Femur (tissue), 1 donor: ENCODE measurements around the gene ZFPM1.
A peak's percentile ranks its signal among the peaks of the same experiment; 100 is the strongest.

Experiments used
- DNase-seq: peaks from one replicate; pipeline ENCODE4 v3.0.0-alpha.2; 2017

Gene ZFPM1

DNA sequence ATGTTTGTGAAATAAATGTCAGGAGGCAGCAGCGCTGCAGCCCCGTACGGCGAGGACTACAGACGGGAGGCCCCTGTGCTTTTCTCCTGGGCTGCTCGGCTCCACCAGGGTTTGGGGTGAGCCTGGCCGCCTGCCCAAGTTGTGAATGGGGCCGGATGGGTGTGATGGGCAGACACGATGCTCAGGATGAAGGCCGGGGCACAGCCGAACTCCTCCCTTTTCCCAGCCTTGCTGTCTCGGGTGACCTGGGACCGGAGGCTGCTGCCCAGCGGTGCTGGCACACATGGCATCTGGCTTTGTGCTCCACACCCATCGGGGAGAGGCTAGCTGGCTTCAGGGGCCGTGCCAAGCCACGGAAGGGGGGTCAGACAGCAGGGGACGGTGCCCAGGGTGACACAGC is 34.2 kb upstream of the ZFPM1 start:
- no peak for DNase-seq

GRCh38 chr16:88419790-88420189 is 33.3 kb upstream of the ZFPM1 start:
- DNase-seq: no peak

DNA sequence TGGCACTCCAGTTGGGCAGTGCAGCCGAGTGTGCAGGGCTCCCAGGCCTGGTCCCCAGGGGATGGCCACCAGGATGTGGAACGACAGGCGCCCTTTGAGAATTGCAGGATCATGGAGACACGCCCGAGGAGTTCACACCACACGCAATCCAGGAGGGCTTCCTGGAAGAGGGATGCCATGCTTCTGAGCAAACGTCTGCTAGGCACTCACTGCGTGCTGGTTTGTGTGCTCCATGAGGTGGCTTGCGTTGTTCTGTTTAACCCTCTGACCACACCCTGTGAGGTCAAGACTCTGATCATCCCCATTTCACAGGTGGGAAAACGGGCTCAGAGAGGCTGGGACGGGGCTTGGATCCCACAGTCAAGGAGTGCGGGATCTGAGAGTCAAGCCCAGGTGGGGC is 32.6 kb upstream of the ZFPM1 start:
- DNase-seq: no peak

DNA sequence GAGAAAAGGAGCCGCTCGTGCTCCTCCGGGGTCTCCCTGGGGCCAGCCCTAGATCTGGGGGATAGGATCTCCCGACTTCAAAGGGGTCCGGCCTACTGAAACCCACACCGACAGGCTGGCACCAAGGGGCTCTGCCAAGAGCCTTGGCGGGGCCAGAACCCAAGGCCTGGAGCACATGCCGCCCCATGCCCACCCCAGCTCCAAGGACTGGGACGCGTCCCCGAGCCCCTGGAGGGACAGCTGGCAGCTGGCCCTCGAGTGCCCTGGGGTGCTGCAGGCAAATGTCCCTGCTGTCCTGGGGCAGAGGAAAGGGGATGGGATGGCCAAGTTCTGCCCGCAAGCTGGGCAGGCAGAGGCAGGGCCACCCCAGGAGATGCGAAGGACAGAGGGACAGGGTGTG is 31.8 kb upstream of the ZFPM1 start:
- DNase-seq: no peak

DNA sequence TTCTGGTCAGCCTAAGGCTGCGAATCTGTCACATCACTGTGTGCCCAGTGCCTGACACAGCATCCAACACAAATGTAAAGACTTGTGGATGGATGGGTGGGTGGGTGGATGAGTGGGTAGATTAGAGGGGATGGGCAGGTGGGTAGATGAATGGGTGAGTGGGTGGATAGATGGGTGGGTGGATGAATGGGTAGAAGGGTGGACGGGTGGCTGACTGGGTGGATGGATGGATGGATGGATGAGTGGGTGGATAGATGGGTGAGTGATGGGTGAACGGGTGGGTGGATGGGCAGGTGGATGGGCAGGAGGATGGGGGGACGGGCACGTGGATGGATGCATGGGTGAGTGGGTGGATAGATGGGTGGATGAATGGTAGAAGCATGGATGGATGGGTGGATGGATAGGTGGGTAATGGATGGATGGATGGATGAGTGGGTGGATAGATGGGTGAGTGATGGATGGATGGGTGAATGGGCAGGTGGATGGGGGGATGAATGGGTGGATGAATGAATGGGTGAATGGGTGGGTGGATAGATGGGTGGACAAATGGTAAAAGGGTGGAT is 31.1 kb upstream of the ZFPM1 start:
- no peak for DNase-seq

GRCh38 chr16:88422733-88423447 is 30.2 kb upstream of the ZFPM1 start:
- DNase-seq: no peak

DNA sequence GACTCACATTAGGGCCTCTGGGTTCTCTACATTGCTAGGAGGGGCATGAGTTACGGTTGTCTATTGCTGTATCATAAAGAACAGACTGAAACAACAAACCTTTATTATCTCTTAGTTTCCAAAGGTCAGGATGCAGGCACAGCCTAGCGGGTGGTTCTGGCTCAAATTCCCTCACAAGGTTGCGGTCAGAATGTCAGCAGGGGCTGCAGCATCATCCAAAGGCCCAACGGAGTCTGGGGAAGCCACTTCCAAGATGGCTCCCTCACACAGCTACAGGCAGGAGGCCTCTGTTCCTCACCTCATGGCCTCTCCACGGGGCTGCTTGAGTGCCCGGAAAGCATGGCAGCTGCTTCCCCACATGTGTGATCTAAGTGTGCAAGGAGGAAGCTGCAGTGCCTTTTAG is 29.6 kb upstream of the ZFPM1 start:
- no peak for DNase-seq

GRCh38 chr16:88424587-88425235 is 28.4 kb upstream of the ZFPM1 start:
- peak; percentile 68 for DNase-seq

DNA sequence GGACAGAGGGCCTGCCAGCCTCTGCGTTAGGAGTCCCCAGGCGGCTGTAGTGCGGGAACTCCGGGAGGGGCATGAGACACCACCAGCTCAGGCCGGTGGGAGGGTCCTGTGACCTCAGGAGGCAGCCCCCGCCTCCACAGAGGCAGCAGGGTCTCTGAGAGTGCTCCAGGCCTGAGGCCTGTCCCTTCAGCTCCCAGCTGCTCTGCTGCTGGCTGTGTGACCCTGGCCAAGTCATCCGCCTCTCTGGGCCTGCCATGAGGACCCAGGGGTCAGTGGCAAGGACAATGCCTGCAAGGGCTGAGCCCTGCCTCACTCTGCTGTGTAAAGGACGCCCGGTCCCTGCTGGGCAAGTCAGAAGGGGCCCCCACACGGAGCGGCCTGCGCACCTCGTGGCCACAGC is 27.1 kb upstream of the ZFPM1 start:
- DNase-seq: no peak

DNA sequence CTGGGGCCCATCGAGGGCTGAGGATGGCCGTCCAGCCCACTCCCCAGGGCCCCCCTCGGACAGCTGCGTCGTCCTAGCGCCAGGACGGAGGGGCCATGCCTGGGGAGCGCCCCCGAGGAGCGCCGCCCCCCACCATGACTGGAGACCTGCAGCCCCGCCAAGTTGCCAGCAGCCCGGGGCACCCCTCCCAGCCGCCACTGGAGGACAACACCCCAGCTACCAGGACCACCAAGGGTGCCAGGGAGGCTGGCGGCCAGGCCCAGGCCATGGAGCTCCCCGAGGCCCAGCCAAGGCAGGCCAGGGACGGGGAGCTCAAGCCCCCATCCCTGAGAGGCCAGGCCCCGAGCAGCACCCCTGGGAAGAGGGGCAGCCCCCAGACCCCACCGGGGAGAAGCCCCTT is 25.7 kb upstream of the ZFPM1 start:
- DNase-seq: no peak

DNA sequence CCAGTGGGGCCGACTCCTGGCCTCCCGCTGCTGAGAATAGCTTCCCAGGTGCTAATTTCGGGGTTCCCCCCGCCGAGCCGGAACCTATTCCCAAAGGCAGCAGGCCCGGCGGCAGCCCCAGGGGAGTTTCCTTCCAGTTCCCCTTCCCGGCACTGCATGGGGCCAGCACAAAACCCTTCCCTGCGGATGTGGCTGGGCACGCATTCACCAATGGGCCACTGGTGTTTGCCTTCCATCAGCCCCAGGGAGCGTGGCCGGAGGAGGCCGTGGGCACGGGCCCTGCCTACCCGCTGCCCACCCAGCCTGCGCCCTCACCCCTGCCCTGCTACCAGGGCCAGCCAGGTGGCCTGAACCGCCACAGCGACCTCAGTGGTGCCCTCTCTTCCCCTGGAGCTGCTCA is 24.9 kb upstream of the ZFPM1 start:
- DNase-seq: no peak

GRCh38 chr16:88428616-88429386 is 24.3 kb upstream of the ZFPM1 start:
- no peak for DNase-seq

- no peak for DNase-seq
Measured at GRCh38 chr16:88429387-88430184, 23.5 kb upstream of the ZFPM1 start.

DNA sequence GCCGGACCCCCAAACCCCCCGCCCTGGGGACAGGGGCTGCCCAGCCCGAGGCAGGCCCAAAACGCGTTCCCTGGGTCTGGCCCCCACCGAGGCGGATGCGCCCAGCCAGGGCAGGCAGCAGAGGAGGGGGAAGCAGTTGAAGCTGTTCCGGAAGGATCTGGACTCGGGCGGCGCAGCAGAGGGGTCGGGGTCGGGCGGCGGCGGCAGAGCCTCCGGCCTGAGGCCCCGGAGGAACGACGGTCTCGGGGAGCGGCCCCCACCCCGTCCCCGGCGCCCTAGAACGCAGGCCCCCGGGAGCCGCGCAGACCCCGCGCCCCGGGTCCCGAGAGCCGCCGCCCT is 22.9 kb upstream of the ZFPM1 start:
- DNase-seq: no peak

- no peak for DNase-seq
Measured at GRCh38 chr16:88430524-88431446, 22.3 kb upstream of the ZFPM1 start.

GRCh38 chr16:88431651-88432050 is 21.4 kb upstream of the ZFPM1 start:
- DNase-seq: no peak

DNA sequence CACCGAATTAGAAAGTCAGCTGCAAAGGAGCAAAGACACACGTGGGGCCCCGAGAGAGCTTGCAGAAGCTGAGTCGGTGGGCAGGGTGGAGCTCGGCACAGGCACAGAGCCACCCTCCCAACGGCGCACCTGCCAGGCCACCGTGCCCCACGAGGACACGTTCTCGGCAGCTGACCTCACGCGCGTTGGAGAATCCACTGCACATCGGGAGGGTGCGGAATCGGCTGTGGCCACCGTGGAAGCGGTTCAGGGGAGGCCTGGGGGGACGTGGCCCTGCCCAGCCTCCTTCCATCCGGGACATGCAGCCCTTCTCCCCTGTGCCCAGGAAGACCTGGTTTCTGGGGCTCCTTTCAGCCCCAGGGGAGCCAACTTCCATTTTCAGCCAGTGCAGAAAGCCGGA is 20.9 kb upstream of the ZFPM1 start:
- no peak for DNase-seq

DNA sequence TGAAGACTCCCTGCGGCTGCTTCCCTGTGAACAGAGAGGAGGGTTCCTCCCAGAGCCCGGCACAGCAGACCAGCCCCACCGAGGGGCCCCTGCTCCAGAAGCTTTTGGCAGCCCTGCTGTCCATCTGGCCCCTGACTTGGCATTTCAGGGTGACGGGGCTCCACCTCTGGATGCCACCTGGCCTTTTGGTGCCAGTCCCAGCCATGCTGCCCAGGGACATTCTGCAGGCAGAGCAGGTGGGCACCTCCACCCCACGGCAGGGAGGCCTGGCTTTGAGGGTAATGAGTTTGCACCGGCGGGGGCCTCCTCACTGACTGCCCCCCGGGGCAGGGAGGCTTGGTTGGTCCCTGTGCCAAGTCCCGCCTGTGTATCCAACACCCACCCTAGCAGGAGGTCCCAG is 20.3 kb upstream of the ZFPM1 start:
- DNase-seq: no peak

- DNase-seq: no peak
Measured at GRCh38 chr16:88433632-88434352, 19.3 kb upstream of the ZFPM1 start.

- no peak for DNase-seq
Measured at GRCh38 chr16:88434353-88434690, 18.8 kb upstream of the ZFPM1 start.

- DNase-seq: no peak
Measured at GRCh38 chr16:88434746-88435145, 18.3 kb upstream of the ZFPM1 start.
